DMS53 treated with DMSO at 0.1 percent for 48 hours (cell line): Measurements from ENCODE around the gene TMEM181.
"Not testable (repeated sequence)": the region's sequence is repeated elsewhere in the genome, so short reads cannot be mapped to it uniquely, and the experiment has no call there.

Experiments used
- DNase-seq: peaks from one replicate; lab custom pipeline; 2025; ENCODE audit not compliant: unreplicated experiment; lab: John Stamatoyannopoulos, UW

TMEM181 gene

DNA sequence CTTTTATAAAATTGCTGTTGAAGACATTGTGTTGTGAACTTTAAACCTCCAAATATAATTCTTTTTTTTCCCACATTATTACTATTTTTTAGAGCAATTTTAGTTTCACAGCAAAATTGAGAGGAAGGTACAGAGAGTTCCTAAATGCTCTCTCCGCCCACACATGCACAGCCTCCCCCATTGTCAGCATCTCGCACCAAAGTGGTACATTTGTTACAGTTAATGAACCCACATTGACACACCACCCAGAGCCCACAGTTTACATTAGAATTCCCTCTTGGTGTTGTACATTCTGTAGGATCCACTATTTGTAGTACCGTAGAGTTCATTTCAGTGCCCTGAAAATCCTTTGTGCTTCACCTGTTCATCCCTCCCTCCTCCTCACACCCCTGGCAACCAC is 33.8 kb downstream of the TMEM181 start:
- DNase-seq: no peak

DNA sequence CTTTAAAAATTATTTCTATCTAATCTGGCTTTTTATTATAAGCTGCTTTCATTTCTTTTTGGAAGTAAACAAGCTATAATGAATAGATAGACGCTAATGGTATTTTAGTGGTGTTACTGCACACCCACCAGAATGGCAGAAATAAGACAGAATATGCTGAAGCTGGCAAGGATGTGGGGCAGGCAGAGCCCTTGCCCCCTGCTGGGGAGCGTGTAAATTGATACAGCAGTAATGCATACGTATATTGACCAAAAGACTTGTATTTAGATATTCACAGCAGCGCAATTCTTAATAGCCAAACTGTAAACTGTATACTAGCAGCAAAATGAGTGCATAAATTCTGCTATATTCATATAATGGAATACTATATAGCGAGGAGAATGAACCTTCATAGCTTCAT is 35.3 kb downstream of the TMEM181 start:
- no peak for DNase-seq

DNA sequence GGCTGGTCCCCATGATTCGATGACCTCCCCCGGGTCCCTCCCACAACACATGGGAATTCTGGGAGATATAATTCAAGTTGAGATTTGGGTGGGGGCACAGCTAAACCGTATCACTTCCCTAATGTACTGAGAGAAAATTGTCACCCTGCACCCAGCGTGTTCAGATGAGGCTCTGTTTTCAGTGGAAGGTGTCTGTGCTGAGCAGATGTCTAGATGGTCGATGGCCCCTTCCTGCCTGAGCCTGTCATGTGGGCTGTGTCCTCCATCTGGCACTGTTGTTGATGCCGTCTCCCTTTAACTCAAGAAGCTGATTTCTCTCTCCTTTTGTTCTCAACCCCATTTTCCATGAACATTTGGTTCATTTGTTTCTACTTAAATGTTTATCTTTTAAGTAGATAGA is 37.0 kb downstream of the TMEM181 start:
- DNase-seq: no peak

DNA sequence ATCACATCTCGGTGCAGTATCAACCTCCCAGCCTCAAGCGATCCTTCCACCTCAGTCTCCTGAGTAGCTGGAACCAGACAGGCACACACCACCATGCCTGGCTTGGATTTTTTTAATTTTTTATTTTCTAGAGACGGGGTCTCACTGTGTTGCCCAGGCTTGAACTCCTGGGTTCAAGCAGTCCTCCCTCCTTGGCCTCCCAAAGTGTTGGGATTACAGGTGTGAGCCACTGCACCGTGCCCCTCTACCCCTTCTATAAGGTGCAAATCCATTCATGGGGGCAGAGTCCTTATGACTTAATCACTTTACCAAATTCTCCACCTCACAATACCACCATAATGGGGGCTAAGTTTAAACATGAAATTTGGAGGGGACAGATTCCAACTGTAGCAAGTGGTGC is 37.7 kb downstream of the TMEM181 start:
- no peak for DNase-seq

DNA sequence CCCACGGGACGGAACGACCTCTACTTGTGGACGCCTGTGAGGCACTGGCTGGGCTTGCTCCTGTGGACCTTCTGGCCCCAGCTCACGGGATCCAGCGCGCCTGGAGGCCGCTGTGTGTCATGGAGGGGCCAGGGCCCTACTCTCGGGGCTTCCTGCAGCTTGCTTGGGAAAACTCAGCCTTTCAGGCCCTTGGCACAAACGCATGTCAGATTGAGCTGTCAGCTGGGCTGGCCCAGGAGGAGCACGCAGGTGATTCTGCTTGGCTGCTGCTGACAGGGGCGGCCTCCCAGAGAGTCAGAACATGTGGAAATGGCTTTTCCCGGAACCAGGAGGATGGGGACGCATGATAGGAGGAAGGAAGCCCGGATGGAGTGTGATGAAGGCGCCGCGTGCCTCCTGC is 39.7 kb downstream of the TMEM181 start:
- DNase-seq: no peak

DNA sequence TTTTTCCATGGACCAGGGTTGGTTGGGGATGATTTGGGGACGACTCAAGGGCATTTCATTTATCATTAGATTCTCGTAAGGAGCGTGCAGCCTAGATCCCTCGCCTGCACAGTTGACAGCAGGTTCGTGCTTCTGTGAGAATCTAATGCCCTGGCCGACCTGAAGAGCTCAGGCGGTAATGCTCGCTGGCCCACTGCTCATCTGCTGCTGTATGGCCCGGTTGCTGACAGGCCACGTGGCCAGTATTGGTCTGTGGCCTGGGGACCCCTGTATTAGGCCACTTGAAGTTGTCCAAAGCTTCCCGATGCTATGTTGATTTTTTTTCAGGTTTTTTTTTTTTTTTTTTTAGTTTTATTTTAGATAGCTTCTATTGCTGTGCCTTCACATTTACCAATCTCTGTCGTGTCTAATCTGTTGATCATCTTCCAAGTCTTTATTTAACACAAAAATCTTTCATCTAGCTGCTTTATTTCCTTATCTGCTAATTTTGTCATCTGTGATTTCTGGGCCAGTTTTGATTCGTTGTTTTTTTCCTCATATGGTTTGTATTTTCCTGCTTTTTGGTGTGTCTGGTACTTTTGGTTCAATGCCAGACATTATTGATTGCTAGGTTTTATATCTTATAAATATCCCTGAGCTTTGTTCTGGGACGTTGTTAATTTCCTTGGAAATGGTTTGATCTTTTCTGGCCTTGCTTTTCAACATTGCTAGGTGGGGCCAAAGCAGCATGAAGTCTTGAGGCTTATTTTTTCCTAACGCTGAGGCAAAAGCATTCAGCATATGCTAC is 43.6 kb downstream of the TMEM181 start:
- DNase-seq: no peak

DNA sequence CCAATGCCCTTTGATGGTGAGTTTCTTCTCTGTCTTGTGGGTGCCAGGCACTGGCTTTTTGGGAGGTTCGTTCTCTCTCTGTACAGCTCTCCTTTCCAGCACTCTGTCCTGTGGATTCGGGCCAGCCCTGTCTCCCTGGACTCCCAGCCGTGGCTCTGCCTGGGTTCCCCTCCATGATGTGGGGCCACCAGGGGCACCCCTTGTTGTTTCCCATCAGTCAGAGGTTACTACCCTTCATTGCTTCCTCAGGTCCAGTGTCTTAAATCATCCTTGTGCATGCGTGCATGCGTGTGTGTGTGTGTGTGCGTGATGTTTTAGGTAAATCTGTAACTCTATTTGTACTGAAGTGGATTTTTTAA is 44.1 kb downstream of the TMEM181 start:
- no peak for DNase-seq

DNA sequence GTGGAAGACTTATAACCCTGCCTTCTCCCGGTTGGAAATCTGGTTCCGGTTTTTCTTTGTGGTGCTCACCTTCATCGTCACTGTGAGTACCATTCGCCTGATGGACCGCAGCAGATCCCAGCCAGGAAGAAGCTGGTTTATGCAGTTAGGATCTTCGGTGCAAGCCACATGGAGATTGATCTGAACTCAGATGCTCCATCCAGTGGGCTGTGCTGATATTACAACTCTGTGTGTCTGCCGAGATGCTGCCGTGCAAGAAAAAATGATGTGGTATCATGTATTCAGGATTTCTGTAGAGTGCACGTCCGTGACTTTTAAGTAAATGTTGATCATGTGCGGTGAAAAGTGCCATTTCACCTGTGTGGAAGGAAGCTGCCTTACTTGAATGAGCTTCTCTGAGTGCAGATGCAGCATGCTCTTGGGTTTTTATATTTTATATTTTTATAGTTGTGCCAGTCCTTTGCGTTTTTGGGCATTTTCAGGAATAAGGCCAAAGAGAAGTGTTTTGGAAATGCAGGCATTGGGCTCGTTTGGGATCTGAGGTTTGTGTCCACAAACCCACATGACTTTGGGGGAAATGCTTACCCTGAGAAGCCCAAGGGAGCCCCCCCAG is 45.5 kb downstream of the TMEM181 start:
- DNase-seq: peak; percentile 30

DNA sequence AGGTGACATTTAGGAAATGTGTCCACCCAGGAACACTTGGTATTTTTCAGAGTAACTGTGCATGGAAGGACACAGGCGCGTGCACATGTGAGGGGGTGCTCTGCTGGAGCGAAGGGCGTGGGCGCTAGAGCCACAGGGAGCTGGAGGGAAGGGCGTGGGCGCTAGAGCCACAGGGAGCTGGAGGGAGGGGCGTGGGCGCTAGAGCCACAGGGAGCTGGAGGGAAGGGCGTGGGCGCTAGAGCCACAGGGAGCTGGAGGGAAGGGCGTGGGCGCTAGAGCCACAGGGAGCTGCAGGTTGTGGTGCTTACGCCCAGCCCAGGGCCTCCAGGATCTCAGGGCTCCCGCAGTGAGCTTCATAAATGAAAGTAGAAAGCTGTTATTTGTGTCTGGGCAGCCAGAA is 46.1 kb downstream of the TMEM181 start:
- not testable (repeated sequence) for DNase-seq

- DNase-seq: no peak
Observed at GRCh38 chr6:158606935-158607334, 47.0 kb downstream of the TMEM181 start.

DNA sequence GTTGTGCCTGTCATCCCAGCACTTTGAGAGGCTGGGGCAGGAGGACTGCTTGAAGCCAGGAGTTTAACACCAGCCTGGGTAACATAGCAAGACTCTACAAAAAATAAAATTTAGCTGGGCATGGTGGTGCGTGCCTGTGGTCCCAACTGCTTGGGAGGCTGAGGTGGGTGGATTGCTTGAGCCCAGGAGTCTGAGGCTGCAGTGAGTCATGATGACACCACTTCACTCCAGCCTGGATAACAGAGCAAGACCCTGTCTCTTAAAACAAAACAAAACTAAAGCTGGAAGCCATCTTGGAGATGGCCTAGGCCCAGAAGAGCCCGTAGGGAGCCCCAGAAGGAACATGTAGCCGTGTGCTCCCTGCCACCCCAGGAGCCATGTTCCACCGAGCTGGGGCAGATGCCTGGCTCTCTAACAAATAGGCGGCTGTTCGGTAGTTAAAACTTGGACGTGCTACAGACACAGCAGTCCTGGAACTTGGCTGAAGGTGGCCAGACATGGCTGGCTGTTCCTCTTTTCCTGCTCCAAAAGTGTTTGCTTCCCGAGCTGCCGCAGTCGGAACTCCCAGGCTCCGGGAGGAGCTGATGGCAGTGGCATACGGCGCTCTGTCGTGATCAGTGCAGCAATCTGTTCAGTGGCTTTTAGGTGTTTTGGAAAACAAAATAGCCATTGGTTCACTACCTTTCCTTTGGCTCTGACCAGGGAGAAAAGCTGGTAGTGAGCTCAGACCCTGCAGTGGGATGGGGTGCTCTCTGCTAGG is 47.7 kb downstream of the TMEM181 start:
- DNase-seq: no peak

DNA sequence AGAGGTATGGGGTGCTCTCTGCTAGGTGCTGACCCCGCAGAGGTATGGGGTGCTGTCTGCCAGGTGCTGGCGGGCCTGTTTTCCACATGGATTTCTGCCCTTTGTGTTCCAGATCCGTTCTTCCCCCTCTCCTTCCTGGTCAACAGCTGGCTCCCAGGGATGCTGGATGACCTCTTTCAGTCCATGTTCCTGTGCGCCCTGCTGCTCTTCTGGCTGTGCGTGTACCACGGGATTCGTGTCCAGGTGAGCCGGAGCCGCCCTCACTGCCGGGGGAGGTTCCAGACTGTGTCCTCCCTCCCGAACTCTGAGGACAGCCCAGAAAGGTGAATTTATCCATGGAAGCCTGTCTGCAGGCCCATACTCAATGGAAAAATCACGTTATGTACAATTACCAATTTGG is 48.3 kb downstream of the TMEM181 start:
- no peak for DNase-seq

DNA sequence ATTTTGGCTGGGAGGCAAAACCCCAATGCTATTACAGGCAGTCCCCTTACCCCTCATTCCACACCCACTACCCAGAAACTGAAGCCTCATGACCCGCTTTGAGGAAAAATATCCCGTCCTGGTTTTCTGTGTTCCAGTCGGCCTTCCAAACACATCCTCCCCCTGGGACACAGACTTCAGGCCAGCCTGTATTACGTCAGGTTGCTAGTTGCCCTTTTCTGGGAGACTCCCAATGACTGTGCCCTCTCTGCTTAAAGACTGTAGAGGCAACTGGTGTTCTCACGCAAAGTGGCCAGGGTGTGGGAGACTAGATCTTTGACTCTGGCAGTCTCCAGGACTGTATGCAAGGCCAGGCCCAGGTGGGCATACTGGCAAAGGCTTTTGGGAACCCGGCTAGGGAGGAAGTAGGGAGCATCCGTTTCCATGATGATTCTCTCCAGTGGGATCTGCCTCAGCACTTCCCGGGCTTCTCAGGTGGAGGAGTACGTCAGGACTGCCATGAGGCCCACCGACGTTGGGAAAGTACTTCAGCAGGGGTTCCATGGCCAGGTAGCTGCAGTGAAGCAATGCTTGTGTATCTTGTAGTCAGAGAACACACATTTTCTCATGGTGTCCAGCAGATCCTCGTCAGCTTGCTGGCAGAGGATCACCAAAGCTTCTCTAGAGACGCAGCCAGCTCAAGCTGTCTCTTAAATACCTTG is 49.7 kb downstream of the TMEM181 start:
- no peak for DNase-seq

GRCh38 chr6:158610319-158610968 is 50.6 kb downstream of the TMEM181 start:
- DNase-seq: no peak

DNA sequence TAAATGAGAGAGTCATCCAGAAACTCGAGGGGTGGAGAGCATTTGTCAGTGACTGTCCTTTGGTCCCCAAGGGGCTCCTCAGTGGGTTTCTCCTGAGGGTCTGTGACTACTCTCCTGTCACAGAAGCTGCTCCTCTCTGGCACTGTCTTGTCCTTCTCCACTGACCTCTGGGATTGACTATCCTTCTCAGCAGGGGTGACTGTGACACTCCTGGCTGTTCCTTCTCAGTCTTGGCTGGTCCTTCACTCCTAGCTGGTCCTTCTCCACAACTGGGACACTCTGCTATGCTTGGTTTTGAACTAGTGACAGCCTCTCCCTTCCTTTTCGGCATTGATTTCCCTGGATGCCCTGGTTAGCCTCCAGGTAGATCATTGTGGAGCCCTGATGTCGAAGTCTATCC is 51.1 kb downstream of the TMEM181 start:
- DNase-seq: no peak

DNA sequence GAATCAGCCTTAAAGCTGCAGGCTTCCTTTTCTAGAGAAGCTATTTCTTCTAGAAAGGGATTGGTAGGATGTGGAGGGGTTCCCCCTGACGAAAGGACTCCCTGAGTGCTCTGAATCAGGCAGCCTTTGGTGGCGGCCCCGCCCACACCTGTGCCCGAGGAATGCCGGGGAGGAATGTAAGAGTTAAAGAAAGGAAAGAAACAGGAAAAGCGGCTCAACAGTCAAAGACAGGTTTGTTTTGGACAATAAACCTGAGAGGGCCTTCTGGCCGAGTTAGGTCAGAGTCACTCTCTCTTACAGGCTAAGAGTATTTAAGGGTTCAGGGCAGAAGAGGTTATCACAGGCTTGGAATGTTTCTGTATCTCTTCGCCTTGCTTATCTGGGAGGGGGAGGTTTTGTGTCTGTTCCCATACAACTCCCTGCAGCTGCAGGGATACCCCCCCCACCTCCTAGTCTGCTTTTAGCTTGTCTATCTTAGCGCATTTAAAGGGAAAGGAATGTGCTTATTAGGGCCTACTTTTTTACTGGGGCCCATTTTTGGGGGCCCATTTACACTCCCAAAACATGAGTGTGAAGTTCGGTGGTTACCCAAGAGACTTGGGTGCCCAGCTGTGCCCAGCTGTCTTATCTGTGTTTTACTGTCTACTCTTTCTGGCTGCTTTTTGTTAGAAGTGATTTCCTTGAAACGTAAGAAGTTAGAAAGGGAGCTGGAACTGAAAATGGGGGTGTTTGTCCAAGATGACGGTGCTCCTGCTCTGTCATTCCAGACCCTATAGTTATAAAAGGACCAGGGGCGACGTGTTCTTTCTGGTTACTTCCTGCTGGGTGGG is 51.9 kb downstream of the TMEM181 start:
- no peak for DNase-seq

- not testable (repeated sequence) for DNase-seq
Observed at GRCh38 chr6:158614606-158615005, 54.7 kb downstream of the TMEM181 start.

GRCh38 chr6:158618289-158618688 is 58.4 kb downstream of the TMEM181 start:
- not testable (repeated sequence) for DNase-seq

DNA sequence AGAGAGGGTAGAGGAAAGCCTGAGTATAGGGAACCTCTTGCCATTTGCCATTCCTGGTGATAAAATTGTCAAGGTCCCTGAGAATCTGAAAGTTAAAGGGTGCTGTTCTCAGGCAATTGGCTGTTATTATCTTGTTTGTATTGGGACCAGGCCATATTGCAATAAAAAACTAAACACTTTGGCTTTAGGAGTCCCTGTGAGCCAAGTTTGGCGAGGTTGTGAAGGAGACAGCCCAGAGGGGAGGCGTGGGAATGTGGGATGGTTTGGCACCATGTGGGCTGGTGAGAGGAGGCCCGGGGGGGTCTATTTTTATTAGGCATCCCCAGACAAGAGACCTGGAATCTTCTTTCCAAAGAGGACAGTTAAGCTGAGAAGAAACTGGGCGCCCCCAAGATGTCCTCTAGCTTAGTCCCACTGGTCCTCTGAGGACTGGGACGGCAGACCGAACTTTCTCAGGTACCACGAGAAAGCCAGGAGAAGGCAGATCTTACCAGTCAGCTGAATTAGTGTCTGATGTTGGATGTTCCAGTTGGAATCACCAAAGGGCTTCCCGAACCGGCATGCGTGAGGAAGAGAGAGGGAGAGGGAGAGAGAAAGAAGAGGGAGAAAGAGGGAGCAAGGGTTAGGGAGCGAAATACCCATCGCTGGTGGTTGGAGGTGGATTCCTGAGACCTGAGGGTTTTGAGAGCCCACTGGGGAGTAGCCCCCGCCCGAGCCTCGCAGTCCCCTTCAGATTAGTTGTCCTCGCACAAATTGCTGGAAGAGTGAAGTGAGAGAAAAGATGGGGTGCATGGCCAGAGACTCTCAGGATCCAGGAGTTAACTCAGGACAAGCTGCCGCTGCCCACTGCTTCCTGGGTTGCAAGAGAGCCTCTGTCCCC is 60.3 kb downstream of the TMEM181 start:
- no peak for DNase-seq
